BJ (cell line): ENCODE data around the gene MAP3K4. TPM values are rescaled to one million over a fixed set of nuclear protein-coding genes. Genes with fewer than 3 reads are reported as not detected.

Source experiments
- CTCF ChIA-PET: fragments of 350-600 bp; formaldehyde crosslinking; extraction: SDS; loops from one replicate; lab custom pipeline; 2021; ENCODE audit warnings: antibody characterized with exemption, inconsistent platforms; lab: Yijun Ruan, JAX
- POLR2A ChIA-PET: fragments of 300-600 bp; sonication (Branson Sonifier 250); formaldehyde crosslinking; extraction: SDS; loops from one replicate; lab custom pipeline; 2021; ENCODE audit warnings: antibody characterized with exemption; lab: Charles Lee
- DNase-seq: peaks from one replicate; pipeline ENCODE4 v3.0.0-alpha.2; 2011; ENCODE audit warnings: low read depth
- H3K27me3 ChIP-seq: 2 replicates; pipeline ENCODE4 v1.6.0; 2011; ENCODE audit warnings: low read length; ENCODE audit not compliant: control insufficient read depth, insufficient read depth
- H3K36me3 ChIP-seq: 2 replicates; pipeline ENCODE4 v1.5.1; 2011; ENCODE audit warnings: low read length; ENCODE audit not compliant: control insufficient read depth, insufficient read depth
- H3K4me3 ChIP-seq: 2 replicates; pipeline ENCODE4 v1.5.1; 2011; ENCODE audit warnings: low read depth, mild to moderate bottlenecking, control low read depth, low read length
- polyA plus RNA-seq: library from polyadenylated mRNA; depleted of rRNA; stranded (reverse); fragments of >200 nt; gene quantifications from 2 replicates; pipeline ENCODE4 v1.2.3, GENCODE V29; 2011
- TF ChIP-seq, protein P1 (sequence below): IDR thresholded peaks from 2 replicates; pipeline ENCODE4 v1.5.1; 2011; ENCODE audit warnings: low read depth, mild to moderate bottlenecking, control low read depth, inconsistent platforms, low read length, moderate library complexity; ENCODE audit not compliant: insufficient read depth

MAP3K4 gene
- polyA plus RNA-seq, 1 experiment, result 5.3 TPM

DNA sequence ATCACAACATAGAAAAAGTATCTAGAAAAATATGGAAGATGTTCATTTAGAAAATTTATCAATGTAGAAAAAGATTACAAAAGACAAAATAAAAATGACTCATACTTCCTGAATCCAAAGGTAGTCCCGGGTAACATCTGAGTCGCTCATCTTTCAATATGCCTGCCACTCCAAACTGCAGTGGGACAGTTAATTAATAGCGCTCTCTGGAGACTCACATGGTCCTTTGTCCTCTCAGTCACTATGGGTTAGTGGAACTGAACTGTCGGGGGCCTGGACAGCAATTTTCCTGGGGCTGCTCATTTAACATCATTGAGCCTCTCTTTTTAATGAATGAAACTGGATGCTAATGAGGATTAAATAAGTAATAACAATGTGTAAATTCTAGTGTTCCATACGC is 103.4 kb downstream of the MAP3K4 start:
- Histone ChIP-seq H3K4me3 (no peak overlapping the region), H3K36me3 (peaks cover 8% of the 10 kb centered on the region), H3K27me3 (no peaks in the 10 kb centered on the region)
- POLR2A ChIA-PET, result no interaction called here
- TF ChIP-seq, protein P1, sequence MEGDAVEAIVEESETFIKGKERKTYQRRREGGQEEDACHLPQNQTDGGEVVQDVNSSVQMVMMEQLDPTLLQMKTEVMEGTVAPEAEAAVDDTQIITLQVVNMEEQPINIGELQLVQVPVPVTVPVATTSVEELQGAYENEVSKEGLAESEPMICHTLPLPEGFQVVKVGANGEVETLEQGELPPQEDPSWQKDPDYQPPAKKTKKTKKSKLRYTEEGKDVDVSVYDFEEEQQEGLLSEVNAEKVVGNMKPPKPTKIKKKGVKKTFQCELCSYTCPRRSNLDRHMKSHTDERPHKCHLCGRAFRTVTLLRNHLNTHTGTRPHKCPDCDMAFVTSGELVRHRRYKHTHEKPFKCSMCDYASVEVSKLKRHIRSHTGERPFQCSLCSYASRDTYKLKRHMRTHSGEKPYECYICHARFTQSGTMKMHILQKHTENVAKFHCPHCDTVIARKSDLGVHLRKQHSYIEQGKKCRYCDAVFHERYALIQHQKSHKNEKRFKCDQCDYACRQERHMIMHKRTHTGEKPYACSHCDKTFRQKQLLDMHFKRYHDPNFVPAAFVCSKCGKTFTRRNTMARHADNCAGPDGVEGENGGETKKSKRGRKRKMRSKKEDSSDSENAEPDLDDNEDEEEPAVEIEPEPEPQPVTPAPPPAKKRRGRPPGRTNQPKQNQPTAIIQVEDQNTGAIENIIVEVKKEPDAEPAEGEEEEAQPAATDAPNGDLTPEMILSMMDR, result no peak
- CTCF ChIA-PET, result interaction anchor here (0.6 kb wide), 1 partner anchor 20 kb away, joined by 4 read pairs; no protein-coding TSS in a partner anchor
- no peak for DNase-seq

- ChIA-PET CTCF (no interaction called here), POLR2A (interaction anchor here (0.9 kb wide), 1 partner anchor 47 kb away, joined by 3 read pairs; no protein-coding TSS in a partner anchor)
- TF ChIP-seq, protein P1, result no peak
Observed at GRCh38 chr6:161095916-161096315, 104.3 kb downstream of the MAP3K4 start.

DNA sequence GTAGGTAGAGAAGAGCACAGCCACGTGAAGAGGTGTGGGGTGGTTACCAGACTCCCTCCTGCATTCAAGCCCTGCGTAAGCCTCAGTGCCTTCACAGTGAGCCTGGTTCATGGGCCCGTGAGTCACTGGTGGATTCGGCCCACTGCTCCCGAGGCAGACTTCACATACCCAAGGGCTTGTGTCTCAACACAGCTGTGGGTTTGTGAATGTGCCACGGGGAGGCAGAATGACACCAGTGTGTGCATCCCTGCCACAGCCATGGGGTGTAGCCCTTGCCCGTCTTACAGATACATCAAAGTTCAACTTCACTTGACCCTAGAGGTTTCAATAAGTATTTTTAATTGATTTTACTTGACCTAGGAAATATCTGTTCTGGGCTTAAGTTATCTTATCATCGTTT is 108.5 kb downstream of the MAP3K4 start:
- Histone ChIP-seq H3K36me3 (peaks cover 5% of the 10 kb centered on the region), H3K27me3 (no peaks in the 10 kb centered on the region), H3K4me3 (no peak overlapping the region)
- POLR2A ChIA-PET, result no interaction called here
- CTCF ChIA-PET, result no interaction called here
- no peak for DNase-seq
- TF ChIP-seq, protein P1, result no peak

More at GRCh38 chr6:161095916-161096315, 104.3 kb downstream of the MAP3K4 start:
- peaks cover 10% of the 10 kb centered on the region for H3K36me3 ChIP-seq
- no peaks in the 10 kb centered on the region for H3K27me3 ChIP-seq
- DNase-seq, result no peak
- H3K4me3 ChIP-seq, result no peak overlapping the region

DNA sequence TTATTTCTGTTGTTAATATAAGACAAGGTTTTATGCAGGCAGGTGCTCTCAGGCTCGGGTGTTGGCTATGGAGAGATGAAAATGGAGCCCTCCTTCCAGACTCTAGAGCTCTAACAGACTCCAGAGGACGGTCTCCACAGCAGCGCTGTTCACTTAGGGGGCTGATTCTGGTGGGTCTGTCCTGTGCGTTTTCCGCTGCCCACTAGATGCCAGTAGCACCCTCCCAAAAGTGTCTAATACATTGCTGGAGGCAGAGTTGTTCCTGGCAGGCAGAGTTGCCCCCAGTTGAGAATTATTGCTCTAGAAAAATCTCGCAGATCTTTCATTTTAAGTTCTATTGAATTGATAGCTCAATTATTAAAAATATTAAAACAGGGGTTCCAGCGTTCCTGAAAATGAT is 109.9 kb downstream of the MAP3K4 start:
- Histone ChIP-seq H3K27me3 (no peaks in the 10 kb centered on the region), H3K4me3 (no peak overlapping the region), H3K36me3 (peaks cover 5% of the 10 kb centered on the region)
- ChIA-PET CTCF (interaction anchor here (0.7 kb wide), 1 partner anchor 13 kb away, joined by 3 read pairs; no protein-coding TSS in a partner anchor), POLR2A (no interaction called here)
- TF ChIP-seq, protein P1, result 0 out of 2 replicates have a peak, but pooled peaks have one; percentile 4
- no peak for DNase-seq

- Histone ChIP-seq H3K27me3 (no peaks in the 10 kb centered on the region), H3K36me3 (peaks cover 5% of the 10 kb centered on the region), H3K4me3 (no peak overlapping the region)
- ChIA-PET POLR2A (no interaction called here), CTCF (no interaction called here)
- DNase-seq, result no peak
- TF ChIP-seq, protein P1, result no peak
Observed at GRCh38 chr6:161103475-161103874, 111.9 kb downstream of the MAP3K4 start.
